Activated CD4-positive, alpha-beta memory T cell treated with anti-CD3 and anti-CD28 coated beads, Interleukin-2, amount 10 ng/mL, durations not matched to agents 7 days and 5 days (primary cell): ENCODE results near the gene RABL3. TPM values are rescaled to one million over a fixed set of nuclear protein-coding genes. Genes with fewer than 3 reads are reported as not detected.
"Not testable (repeated sequence)": the region's sequence is repeated elsewhere in the genome, so short reads cannot be mapped to it uniquely, and the experiment has no call there.

Source experiments
- CTCF ChIA-PET: fragments of 350-600 bp; sonication (Branson Sonifier 250); formaldehyde crosslinking; loops from one replicate; lab custom pipeline; 2021; ENCODE audit warnings: antibody characterized with exemption, inconsistent platforms; lab: Charles Lee
- POLR2A ChIA-PET: fragments of 350-600 bp; sonication (Branson Sonifier 250); formaldehyde crosslinking; loops from one replicate; lab custom pipeline; 2021; ENCODE audit warnings: antibody characterized with exemption; lab: Charles Lee
- DNase-seq: peaks from one replicate; pipeline ENCODE4 v3.0.0-alpha.2; 2020
- H3K27ac Mint-ChIP-seq: one replicate; pipeline ENCODE4 v1.8.0; 2021; ENCODE audit warnings: mild to moderate bottlenecking, mixed read lengths
- H3K27me3 Mint-ChIP-seq: one replicate; pipeline ENCODE4 v1.8.0; 2021; ENCODE audit warnings: mixed read lengths
- H3K36me3 Mint-ChIP-seq: one replicate; pipeline ENCODE4 v1.8.0; 2021; ENCODE audit warnings: low read depth, mixed read lengths
- H3K4me1 Mint-ChIP-seq: one replicate; pipeline ENCODE4 v1.8.0; 2021; ENCODE audit warnings: mixed read lengths
- H3K4me3 Mint-ChIP-seq: one replicate; pipeline ENCODE4 v1.8.0; 2021; ENCODE audit warnings: mild to moderate bottlenecking, mixed read lengths
- H3K9me3 Mint-ChIP-seq: one replicate; pipeline ENCODE4 v1.8.0; 2021; ENCODE audit warnings: mixed read lengths
- total RNA-seq, 2 experiments: library from RNA; stranded (reverse); gene quantifications; one replicate each; pipeline ENCODE4 v1.2.3, GENCODE V29; 2021

Gene RABL3
- total RNA-seq, 2 experiments from 2014 or later = 22.3 to 24.7 TPM

DNA sequence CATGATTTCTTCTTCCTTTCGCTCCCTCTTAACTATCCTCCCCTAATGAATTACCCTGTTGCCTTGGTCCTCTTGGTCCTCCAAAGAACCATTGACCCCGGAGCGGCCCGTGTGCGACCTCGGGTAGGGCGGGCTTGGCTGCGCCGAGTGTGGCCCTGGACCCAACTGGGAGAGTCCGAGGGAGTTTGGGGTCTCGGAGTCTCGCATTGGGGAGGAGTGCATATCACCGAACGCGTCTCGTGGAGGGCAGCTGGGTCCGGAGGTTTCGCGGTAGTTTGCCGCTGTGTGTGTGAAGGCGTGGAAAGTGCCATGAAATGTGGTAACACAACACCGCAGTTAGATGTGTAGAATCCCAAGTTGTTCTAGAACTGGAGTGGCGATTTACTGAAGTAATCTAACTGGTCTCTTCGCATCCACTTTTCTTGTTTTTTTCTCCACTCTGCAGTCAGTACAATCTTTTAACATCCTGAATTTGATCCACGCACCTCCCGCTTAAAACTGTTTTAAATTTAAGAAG is 591 bp upstream of the RABL3 start:
- Mint-ChIP-seq H3K27me3 (no peaks in the 10 kb centered on the region), H3K4me1 (peaks cover 39% of the 10 kb centered on the region), H3K27ac (peak overlapping the region; percentile 95), H3K9me3 (no peaks in the 10 kb centered on the region), H3K4me3 (peak overlapping the region; percentile 80), H3K36me3 (peaks cover 29% of the 10 kb centered on the region)
- DNase-seq = no peak
- ChIA-PET CTCF (interaction anchor here (0.7 to 2.3 kb wide), 6 partner anchors 23 to 185 kb away, joined by 3 to 6 read pairs (median 3); partner anchors contain the start of gene NDUFB4), POLR2A (interaction anchor here (0.6 to 6.3 kb wide), 17 partner anchors 11 to 912 kb away, joined by 3 to 69 read pairs (median 5); partner anchors contain the start of genes LRRC58 and NDUFB4)

DNA sequence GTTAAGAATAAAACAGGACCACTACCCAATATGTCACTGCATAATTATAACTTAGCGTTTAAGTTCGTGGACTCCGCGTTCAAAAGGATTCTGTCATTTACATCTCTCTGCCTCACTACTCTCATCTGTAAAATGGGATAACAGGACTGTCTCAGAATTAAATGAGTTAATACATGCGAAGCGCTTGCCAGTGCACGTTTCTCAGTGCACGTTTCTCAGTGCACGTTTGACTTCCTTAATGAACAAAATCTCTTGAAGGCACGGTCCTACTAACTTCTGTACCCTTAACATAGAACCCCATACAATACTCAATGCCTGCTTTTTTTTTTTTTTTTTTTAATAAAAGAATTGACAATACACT is 499 bp downstream of the RABL3 start:
- no peaks in the 10 kb centered on the region for H3K27me3 Mint-ChIP-seq
- peaks cover 33% of the 10 kb centered on the region for H3K36me3 Mint-ChIP-seq
- no peak for DNase-seq
- peaks cover 46% of the 10 kb centered on the region for H3K4me1 Mint-ChIP-seq
- peaks cover 4% of the 10 kb centered on the region for H3K9me3 Mint-ChIP-seq
- peak overlapping the region; percentile 95 for H3K27ac Mint-ChIP-seq
- H3K4me3 Mint-ChIP-seq = peak overlapping the region; percentile 80
- CTCF ChIA-PET = interaction anchor here (0.7 to 2.3 kb wide), 4 partner anchors 24 to 184 kb away, joined by 3 to 6 read pairs (median 3); no protein-coding TSS in a partner anchor
- POLR2A ChIA-PET = interaction anchor here (0.7 to 6.3 kb wide), 12 partner anchors 12 to 646 kb away, joined by 3 to 69 read pairs (median 5); partner anchors contain the start of gene NDUFB4

DNA sequence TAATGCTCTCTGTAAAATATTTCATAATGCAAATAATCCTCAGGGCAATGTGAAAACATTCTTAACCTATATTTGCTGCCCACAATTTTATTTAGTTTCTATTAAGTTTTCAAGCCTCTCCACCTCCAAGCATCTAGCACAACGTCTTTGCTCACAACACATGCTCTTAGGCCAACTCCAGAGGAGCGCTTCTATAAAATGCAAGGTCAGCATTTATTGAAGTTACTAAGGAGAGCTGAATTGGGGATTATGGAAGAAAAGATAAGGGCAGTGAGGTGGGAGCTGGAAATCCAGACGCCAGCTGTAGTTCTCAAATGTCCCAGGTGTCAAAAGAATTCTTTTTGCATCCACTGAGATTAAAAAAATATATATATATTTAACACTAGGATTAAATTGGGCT is 996 bp downstream of the RABL3 start:
- Mint-ChIP-seq H3K9me3 (peaks cover 6% of the 10 kb centered on the region), H3K36me3 (peaks cover 30% of the 10 kb centered on the region), H3K27me3 (no peaks in the 10 kb centered on the region), H3K4me1 (peaks cover 46% of the 10 kb centered on the region), H3K27ac (peak overlapping the region; percentile 95), H3K4me3 (peak overlapping the region; percentile 80)
- POLR2A ChIA-PET = interaction anchor here (0.9 to 6.3 kb wide), 7 partner anchors 12 to 147 kb away, joined by 3 to 69 read pairs (median 8); partner anchors contain the start of gene NDUFB4
- no peak for DNase-seq
- CTCF ChIA-PET = interaction anchor here (0.6 to 2.3 kb wide), 3 partner anchors 145 to 183 kb away, joined by 3 to 6 read pairs (median 4); partner anchors contain the start of gene NDUFB4

DNA sequence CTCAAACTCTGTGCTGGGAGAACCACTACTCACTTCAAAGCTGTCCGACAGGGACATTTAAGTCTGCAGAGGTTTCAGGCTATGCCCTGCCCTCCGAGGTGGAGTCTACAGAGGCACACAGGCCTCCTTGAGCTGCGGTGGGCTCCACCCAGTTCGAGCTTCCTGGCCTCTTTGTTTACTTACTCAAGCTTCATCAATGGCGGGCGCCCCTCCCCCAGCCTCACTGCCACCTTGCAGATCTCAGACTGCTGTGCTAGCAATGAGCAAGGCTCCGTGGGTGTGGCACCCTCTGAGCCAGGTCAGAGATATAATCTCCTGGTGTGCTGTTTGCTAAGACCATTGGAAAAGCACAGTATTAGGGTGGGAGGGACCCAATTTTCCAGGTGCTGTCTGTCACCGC is 4.3 kb downstream of the RABL3 start:
- POLR2A ChIA-PET = interaction anchor here (1.1 to 6.3 kb wide), 4 partner anchors 10 to 142 kb away, joined by 4 to 69 read pairs (median 8); partner anchors contain the start of gene NDUFB4
- peak overlapping the region; percentile 63 for H3K27ac Mint-ChIP-seq
- DNase-seq = peak; percentile 73
- peaks cover 18% of the 10 kb centered on the region for H3K9me3 Mint-ChIP-seq
- H3K4me1 Mint-ChIP-seq = peaks cover 24% of the 10 kb centered on the region
- not testable (repeated sequence) for H3K4me3 Mint-ChIP-seq, H3K27me3 Mint-ChIP-seq
- H3K36me3 Mint-ChIP-seq = peaks cover 37% of the 10 kb centered on the region
- CTCF ChIA-PET = interaction anchor here (1.0 kb wide), 1 partner anchor 57 kb away, joined by 4 read pairs; no protein-coding TSS in a partner anchor

DNA sequence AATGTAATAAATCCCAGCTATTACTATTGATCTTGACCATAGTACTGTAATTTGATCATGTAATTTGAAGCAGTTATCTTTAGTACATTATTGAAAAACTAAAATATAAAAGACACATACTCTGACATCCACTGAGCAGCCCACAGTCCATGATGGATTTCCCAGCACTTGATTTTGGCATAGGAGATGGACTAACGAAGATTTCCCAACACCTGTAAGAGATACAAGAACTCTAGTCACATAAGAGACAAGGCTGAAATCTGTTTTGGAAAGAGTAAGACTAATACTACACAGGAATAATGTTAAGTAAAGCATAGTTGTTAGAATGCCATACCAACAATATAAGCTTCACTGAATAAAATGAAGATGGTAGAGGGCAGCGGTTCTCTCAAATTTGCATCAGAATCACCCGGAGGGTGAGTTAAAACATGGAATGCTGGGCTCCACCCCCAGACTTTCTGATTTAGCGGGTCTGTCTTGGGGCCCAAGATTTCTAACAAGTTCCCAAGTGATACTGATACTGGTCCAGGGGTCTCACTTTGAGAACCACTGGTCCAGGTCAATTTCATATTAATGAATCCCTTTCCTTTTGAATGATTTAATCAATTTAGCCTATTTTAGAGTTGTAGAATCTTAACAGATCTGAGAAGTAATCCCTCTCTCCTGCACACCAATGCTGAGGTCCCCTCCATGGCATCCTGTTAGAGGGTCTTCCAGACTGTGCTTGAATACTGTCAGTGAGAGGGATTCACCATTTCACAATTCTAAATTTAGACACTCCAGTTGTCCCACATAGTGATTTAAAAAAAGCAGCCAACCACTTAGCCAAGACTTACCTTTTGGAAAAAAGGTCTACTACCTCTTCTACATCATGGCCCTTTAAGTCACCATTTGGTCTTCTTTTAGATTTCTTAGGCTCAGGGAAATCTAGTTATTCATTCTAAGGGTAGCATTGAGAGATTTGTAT is 11.5 kb downstream of the RABL3 start:
- peaks cover 9% of the 10 kb centered on the region for H3K9me3 Mint-ChIP-seq
- POLR2A ChIA-PET = interaction anchor here (2.4 kb wide), 1 partner anchor 12 kb away, joined by 8 read pairs; the partner anchor contains the start of genes GTF2E1 and RABL3
- CTCF ChIA-PET = no interaction called here
- H3K27ac Mint-ChIP-seq = no peak overlapping the region
- H3K4me3 Mint-ChIP-seq = no peak overlapping the region
- no peaks in the 10 kb centered on the region for H3K27me3 Mint-ChIP-seq
- no peaks in the 10 kb centered on the region for H3K4me1 Mint-ChIP-seq
- H3K36me3 Mint-ChIP-seq = peaks cover 31% of the 10 kb centered on the region
- no peak for DNase-seq

DNA sequence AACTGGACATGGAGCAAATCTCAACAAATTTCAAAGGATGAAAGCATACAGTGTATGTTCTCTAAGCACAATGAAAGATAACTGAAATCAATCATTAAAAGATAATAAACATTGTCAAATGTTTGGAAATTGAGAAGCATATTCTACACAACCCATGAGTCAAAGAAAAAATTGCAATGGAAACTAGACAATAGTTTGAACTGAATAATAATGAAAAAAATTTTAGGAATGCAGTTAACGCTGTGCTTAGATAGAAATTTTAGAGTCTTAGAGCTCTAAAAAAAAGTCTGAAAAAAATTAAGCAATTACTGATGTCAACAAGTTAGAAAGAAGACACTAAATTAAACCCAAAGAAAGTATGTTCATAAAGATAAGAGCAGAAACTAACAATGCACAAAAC is 15.5 kb downstream of the RABL3 start:
- CTCF ChIA-PET = no interaction called here
- Mint-ChIP-seq H3K4me1 (no peaks in the 10 kb centered on the region), H3K9me3 (peaks cover 5% of the 10 kb centered on the region), H3K4me3 (no peak overlapping the region), H3K36me3 (peaks cover 38% of the 10 kb centered on the region), H3K27ac (no peak overlapping the region), H3K27me3 (no peaks in the 10 kb centered on the region)
- DNase-seq = no peak
- POLR2A ChIA-PET = no interaction called here

DNA sequence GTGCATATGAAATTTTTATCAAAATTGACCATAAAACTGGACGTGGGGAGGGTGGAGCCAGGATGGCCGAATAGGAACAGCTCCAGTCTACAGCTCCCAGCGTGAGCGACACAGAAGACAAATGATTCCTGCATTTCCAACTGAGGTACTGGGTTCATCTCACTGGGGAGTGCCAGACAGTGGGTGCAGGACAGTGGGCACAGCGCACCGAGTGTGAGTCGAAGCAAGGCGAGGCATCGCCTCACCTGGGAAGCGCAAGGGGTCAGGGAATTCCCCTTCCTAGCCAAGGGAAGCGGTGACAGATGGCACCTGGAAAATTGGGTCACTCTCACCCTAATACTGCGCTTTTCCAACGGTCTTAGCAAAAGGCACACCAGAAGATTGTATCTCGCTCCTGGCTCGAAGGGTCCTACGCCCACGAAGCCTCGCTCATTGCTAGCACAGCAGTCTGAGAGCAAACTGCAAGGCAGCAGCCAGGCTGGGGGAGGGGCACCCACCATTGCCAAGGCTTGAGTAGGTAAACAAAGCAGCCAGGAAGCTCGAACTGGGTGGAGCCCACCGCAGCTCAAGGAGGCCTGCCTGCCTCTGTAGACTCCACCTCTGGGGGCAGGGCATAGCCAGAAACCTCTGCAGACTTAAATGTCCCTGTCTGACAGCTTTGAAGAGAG is 23.0 kb downstream of the RABL3 start:
- H3K27ac Mint-ChIP-seq = peak overlapping the region; percentile 74
- H3K36me3 Mint-ChIP-seq = peaks cover 20% of the 10 kb centered on the region
- H3K4me3 Mint-ChIP-seq = peak overlapping the region; percentile 59
- not testable (repeated sequence) for H3K27me3 Mint-ChIP-seq, H3K9me3 Mint-ChIP-seq
- ChIA-PET POLR2A (interaction anchor here (1.9 to 3.6 kb wide), 3 partner anchors 19 to 123 kb away, joined by 11 to 24 read pairs (median 14); partner anchors contain the start of genes GTF2E1, NDUFB4 and RABL3), CTCF (interaction anchor here (1.0 to 1.7 kb wide), 2 partner anchors 46 to 302 kb away, joined by 3 read pairs; no protein-coding TSS in a partner anchor)
- peaks cover 31% of the 10 kb centered on the region for H3K4me1 Mint-ChIP-seq
- peak; percentile 85 for DNase-seq

DNA sequence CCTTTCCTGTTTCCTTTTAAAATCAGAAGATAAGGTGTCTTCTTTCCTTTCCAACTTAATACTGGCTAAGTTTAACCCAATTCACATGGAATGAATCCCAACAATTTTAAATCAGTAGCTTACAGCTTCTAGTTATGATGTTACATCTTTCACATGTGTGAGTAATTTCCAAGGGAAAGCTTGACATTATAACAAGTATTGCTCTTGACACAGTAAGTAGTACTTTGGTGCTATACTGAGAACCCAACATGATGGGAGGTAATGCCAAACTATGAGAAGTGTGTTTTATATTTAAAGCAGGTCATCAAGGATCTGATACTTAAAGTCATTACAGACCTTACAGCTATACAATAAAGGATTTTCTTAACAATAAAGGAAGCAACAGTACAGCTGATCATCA is 29.1 kb downstream of the RABL3 start:
- DNase-seq = no peak
- Mint-ChIP-seq H3K27me3 (no peaks in the 10 kb centered on the region), H3K4me1 (peaks cover 7% of the 10 kb centered on the region), H3K36me3 (peaks cover 3% of the 10 kb centered on the region), H3K4me3 (no peak overlapping the region), H3K9me3 (no peaks in the 10 kb centered on the region), H3K27ac (no peak overlapping the region)
- POLR2A ChIA-PET = interaction anchor here (1.4 kb wide), 1 partner anchor 117 kb away, joined by 3 read pairs; no protein-coding TSS in a partner anchor
- CTCF ChIA-PET = interaction anchor here (0.7 kb wide), 1 partner anchor 77 kb away, joined by 4 read pairs; no protein-coding TSS in a partner anchor

DNA sequence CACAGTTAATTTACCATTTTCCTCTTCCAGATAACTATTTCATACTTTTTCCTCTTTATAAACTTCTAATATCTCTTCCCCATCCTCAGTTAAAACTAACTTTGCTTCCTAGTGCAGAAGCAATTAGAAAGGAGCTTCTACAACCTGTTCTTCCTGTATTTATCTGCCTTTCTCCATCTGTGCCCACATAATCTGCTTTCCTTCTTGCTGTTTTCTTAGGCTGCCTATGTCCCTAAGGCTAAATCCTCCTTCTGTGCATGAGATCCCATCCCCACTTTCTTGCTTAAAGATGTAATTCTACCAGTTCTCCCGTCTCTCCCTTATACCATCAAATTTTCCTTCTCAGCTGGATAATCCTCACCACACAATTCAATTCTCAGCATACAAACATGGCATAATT is 31.9 kb downstream of the RABL3 start:
- H3K27ac Mint-ChIP-seq = no peak overlapping the region
- POLR2A ChIA-PET = no interaction called here
- no peak for DNase-seq
- H3K9me3 Mint-ChIP-seq = no peaks in the 10 kb centered on the region
- H3K36me3 Mint-ChIP-seq = peaks cover 9% of the 10 kb centered on the region
- H3K4me3 Mint-ChIP-seq = no peak overlapping the region
- CTCF ChIA-PET = interaction anchor here (0.8 kb wide), 1 partner anchor 152 kb away, joined by 4 read pairs; no protein-coding TSS in a partner anchor
- peaks cover 1% of the 10 kb centered on the region for H3K4me1 Mint-ChIP-seq
- H3K27me3 Mint-ChIP-seq = no peaks in the 10 kb centered on the region

DNA sequence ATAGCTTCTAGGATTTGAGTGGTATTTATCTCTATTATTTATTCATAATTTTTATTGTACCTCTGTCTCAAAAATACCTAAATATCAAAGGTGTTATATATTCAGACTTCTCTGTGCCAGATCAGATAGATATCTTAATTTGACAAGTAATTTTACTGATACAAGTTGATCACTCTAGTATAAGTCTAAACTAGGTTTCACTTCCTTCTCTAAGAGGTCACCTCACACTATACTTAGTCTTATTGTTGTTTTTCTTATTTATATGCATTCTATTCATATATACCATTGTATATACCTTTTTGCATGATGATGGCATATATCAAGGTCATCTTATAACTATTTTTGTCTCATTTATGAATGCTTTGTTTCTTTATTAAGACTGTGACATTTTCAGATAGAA is 33.9 kb downstream of the RABL3 start:
- CTCF ChIA-PET = no interaction called here
- H3K36me3 Mint-ChIP-seq = peaks cover 23% of the 10 kb centered on the region
- peaks cover 1% of the 10 kb centered on the region for H3K4me1 Mint-ChIP-seq

DNA sequence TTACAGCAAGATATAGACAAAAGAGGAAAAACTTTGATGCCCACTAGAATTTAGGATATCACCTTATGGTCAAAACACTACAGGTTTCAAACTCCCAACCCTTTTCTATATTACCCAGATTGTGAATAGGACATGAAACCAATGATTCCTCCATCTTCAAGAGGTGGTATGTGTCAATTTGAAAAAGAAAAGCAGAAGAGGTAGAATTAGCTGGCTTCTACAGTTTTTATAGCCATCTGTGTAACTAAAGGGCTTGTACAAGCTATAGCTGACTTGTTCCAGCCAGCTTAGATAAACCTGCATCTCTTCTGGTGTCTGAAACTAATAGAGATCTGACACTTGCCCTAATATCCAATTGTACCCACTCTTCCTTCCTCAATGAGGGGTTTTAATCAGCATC is 35.4 kb downstream of the RABL3 start:
- ChIA-PET CTCF (no interaction called here), POLR2A (no interaction called here)
- no peak for DNase-seq
- no peaks in the 10 kb centered on the region for H3K27me3 Mint-ChIP-seq
- peaks cover 30% of the 10 kb centered on the region for H3K36me3 Mint-ChIP-seq
- no peaks in the 10 kb centered on the region for H3K4me1 Mint-ChIP-seq
- H3K4me3 Mint-ChIP-seq = no peak overlapping the region
- H3K27ac Mint-ChIP-seq = no peak overlapping the region
- peaks cover 7% of the 10 kb centered on the region for H3K9me3 Mint-ChIP-seq

More for the DNA sequence above, 33.9 kb downstream of the RABL3 start:
- POLR2A ChIA-PET = no interaction called here
- Mint-ChIP-seq H3K27me3 (no peaks in the 10 kb centered on the region), H3K9me3 (peaks cover 5% of the 10 kb centered on the region), H3K27ac (no peak overlapping the region), H3K4me3 (no peak overlapping the region)
- DNase-seq = no peak

DNA sequence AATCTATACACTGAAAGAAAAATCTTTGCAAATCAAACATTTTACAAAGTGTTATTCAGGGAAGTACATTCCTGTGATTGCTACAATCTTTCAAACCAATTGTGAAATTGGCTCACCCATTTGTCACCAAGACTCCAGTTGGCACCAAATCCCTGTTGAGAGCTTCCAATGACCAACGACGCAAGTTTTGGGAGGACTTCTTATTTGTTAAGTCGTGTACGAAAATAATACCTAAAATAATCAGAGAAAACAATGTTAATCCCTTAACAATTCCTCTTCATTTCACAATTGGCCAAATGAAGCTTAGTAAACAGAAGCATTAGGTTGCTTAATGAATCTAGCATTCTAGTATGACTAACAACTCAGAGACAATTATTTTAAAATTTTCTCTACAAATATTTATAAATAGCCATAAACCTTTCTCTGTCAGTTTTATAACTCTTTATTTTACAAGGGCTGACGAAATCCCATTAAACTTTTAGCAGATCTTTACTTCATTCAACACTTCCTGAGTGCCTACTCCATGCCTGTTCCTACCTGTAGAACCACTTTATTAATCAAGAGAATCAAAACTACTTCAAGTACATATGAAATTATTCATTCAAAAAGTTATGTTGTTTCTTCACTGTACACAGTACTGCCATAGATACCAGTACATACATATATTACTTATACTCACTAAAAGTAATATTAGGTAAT is 36.3 kb downstream of the RABL3 start:
- Mint-ChIP-seq H3K36me3 (peaks cover 33% of the 10 kb centered on the region), H3K27me3 (no peaks in the 10 kb centered on the region), H3K4me3 (no peak overlapping the region), H3K9me3 (peaks cover 7% of the 10 kb centered on the region), H3K4me1 (no peaks in the 10 kb centered on the region), H3K27ac (no peak overlapping the region)
- CTCF ChIA-PET = no interaction called here
- no peak for DNase-seq
- POLR2A ChIA-PET = no interaction called here
